MM.1S (cell line): ENCODE data around the gene ALKBH5.

Experiments
- CTCF ChIP-seq: fragments of 300-600 bp; sonication (generic); IDR thresholded peaks from 2 replicates; pipeline ENCODE4 v1.5.1; 2016; ENCODE audit warnings: antibody characterized with exemption, low read length, mixed read lengths
- EZH2phosphoT487 ChIP-seq: fragments of 300-600 bp; sonication (generic); IDR thresholded peaks from 2 replicates; pipeline ENCODE4 v1.6.1; 2018; ENCODE audit warnings: antibody characterized with exemption, low read length

- no peak for TF ChIP-seq CTCF
- TF ChIP-seq EZH2phosphoT487: no peak
Measured at GRCh38 chr17:18177133-18177532, 6.5 kb upstream of the ALKBH5 start.
